AG10803 (cell line): ENCODE measurements around the gene NDUFS6.
A peak's percentile ranks its signal among the peaks of the same experiment; 100 is the strongest.

ENCODE experiments used
- DNase-seq: peaks from one replicate; pipeline ENCODE4 v3.0.0; 2010; ENCODE audit warnings: low read depth
- H3K4me3 ChIP-seq: 2 replicates; pipeline ENCODE4 v1.5.1; 2011; ENCODE audit warnings: mild to moderate bottlenecking, low read length, control low read depth
- TF ChIP-seq, protein P1 (sequence below): conservative IDR thresholded peaks from 2 replicates; pipeline ENCODE4 v1.5.1; 2011; ENCODE audit warnings: mild to moderate bottlenecking, low read length, control low read depth, inconsistent platforms

NDUFS6 gene

DNA sequence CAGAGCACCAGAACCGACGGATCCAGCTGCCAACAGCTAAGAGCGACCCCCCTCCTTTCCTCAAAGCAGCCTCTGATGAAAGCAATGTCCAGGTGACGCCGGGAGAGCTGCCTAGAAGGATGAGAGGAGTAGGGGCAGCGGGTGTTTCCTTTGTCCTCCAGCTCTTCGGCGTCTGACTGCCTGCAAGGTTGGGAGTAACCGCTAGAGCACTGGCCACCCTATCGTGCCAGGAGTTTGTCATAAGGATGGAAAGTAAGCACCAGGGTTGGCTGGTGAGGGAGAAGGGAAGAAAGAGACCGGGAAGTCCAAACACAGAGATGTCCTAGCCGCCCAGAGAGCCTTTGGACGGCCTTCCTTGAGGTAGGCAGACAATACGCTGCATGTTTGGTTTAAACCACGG lies 12.4 kb upstream of the NDUFS6 start:
- TF ChIP-seq, protein P1, sequence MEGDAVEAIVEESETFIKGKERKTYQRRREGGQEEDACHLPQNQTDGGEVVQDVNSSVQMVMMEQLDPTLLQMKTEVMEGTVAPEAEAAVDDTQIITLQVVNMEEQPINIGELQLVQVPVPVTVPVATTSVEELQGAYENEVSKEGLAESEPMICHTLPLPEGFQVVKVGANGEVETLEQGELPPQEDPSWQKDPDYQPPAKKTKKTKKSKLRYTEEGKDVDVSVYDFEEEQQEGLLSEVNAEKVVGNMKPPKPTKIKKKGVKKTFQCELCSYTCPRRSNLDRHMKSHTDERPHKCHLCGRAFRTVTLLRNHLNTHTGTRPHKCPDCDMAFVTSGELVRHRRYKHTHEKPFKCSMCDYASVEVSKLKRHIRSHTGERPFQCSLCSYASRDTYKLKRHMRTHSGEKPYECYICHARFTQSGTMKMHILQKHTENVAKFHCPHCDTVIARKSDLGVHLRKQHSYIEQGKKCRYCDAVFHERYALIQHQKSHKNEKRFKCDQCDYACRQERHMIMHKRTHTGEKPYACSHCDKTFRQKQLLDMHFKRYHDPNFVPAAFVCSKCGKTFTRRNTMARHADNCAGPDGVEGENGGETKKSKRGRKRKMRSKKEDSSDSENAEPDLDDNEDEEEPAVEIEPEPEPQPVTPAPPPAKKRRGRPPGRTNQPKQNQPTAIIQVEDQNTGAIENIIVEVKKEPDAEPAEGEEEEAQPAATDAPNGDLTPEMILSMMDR, result no peak
- H3K4me3 ChIP-seq, result no peak overlapping the region
- no peak for DNase-seq

DNA sequence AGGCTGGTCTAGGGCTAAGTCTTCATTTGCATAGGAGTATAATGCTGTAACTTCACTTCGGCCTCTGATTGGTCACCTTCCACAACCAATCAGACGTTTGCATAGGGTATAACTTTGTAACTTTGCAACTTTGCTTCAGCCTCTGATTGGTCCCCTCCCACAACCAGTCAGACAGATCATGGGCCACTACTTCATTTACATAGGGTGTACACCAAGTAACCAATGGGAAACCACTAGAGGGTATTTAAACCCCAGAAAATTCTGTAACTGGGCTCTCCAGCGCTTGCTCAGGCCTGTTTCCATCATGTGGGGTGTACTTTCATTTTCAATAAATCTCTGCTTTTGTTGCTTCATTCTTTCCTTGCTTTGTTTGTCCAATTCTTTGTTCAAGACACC lies 11.8 kb upstream of the NDUFS6 start:
- peak overlapping the region; percentile 24 for H3K4me3 ChIP-seq
- DNase-seq, result peak; percentile 47

DNA sequence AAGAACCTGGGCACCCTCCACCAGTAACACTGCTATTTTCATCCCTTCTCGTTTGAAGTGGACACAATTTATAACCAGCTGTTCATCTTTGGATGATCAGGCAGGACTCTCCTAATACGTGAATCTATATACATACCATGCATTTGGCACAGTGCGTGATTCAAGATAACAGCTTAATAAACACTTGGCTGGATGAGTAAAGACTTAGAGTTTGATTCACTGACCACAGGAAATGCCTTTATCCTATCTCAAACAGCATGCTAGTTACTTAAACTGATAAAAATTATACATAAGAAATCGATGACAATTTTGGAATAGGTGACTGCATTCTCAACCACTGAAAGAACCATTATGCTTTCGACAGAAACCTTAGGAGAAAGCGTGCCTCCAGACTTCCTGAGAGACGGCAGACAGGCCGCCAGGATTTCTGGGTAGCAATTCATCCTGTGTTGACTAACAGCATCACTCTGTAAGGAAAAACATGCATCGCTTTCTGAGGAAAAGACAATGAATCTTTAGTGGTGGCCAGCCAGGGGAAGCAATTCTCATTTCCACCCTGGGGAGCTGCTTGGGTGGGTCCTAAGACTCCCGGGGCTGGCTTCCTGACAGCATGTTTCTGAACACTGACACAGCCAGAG lies 11.3 kb upstream of the NDUFS6 start:
- H3K4me3 ChIP-seq, result peak overlapping the region; percentile 24
- TF ChIP-seq, protein P1, result no peak
- DNase-seq, result peak; percentile 58

DNA sequence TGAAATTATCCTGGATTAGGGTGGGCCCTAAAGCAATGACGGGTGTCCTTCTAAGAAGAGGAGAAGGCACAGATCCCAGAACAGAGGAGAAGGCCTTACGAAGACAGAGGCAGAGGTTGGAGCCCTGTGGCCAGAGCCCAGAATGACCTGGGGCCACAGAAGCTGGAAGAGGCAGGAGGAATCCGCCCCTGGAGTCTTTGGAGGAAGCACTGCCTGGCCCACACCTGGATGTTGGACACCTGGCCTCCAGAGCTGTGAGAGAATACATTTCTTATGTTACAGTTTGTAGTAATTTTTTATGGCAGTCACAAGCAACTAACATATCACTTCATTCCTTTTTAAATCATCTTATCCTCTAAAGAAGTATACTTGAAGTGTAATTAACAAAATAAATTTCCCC lies 10.0 kb upstream of the NDUFS6 start:
- H3K4me3 ChIP-seq, result no peak overlapping the region
- no peak for DNase-seq
- TF ChIP-seq, protein P1, result no peak

DNA sequence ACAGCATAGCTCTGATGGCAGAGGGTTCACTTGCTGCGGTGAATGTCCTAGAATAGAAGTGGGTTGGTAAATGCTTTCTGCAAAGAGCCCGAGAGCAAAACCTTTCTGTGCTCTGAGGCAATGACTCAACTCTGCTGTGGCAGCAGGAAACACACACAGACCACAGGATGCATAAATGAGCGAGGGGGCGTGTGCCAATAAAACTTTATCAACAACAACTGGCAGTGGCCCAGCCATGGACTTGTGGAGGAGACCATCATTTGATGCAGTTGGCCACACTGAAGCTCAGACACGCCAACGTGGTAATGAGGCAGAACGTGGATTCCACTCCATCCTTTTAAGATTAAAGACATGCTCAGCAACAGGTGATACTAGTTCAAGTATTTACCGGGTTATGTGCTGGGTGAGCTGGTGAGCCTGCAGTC lies 8.4 kb upstream of the NDUFS6 start:
- TF ChIP-seq, protein P1, result no peak
- H3K4me3 ChIP-seq, result no peak overlapping the region
- peak; percentile 72 for DNase-seq

DNA sequence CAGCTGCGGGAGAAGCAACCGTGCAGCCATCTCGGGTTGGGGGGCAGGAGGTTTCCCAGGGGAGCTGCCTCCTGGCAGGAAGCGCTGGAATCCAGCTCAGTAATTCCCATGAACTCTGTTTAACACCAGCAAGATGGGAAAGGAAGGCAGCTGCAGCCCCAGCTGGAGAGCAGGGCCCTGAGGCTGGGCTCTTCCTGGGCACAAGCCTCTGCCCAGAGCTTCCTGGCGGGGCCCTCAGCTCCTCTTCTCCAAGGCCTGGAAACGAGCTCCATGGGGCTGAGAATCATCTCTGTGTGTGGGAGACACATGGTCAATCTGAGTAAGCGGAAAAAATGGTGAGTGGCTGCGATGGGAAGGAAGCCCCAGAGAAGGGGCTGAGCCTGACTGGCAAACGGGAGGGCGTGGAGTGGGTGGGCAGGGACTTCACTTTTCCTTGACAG lies 7.9 kb upstream of the NDUFS6 start:
- TF ChIP-seq, protein P1, result no peak
- H3K4me3 ChIP-seq, result no peak overlapping the region
- peak; percentile 62 for DNase-seq

DNA sequence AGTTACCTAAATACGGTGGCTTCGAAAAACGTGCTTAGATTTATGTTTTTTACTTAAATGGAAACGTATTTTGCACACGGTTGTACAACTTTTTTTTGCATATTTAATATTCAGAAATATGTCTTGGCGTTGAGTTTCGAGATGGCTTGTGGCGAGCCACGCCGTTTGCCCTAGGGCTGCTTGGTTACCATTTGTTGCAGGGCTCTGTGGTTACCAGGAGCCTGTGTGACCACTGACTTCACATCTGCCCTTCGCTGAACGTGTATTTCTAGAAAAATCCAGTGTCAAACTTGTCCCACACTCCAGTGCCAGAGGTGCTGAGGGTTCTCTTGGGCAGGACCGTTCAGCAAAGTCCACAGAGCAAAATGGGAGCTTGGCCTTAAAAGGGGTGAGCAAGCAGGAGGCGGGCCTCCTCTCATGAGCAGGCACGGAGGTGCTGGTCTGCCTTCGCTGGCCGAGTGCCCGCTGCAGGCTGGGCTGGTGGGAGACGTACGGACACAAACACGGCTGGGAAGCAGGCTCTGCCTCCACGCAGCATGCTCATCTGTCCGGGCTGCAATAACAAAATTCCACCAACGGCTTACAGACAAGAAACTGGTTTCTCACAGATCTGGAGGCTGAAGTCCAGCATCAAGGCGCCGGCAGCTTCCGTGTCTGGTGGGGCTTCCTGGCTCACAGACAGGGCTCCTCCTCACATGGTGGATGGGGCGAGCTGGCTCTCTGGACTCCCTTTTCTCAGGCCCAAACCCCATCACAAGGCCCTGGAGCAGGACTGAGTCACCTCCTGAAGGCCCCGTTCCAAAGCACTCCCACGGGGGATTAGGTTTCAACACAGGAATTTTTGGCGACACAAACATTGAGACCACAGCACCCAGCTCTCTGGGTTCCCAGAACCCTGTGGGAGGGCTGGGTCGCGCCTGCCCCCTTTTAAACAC lies 7.0 kb upstream of the NDUFS6 start:
- DNase-seq, result peak; percentile 75
- TF ChIP-seq, protein P1, result no peak
- H3K4me3 ChIP-seq, result no peak overlapping the region
